H9 (cell line): ENCODE data around the gene CYFIP1. TPM values are rescaled to one million over a fixed set of nuclear protein-coding genes. Genes with fewer than 3 reads are reported as not detected.

Experiments
- DNase-seq: peaks from one replicate; pipeline ENCODE4 v3.0.0-alpha.2; 2017
- H2AFZ ChIP-seq: one replicate; pipeline ENCODE4 v1.6.1; 2013; ENCODE audit warnings: mild to moderate bottlenecking, low read length, control low read depth, moderate library complexity
- H2AK5ac ChIP-seq: 2 replicates; pipeline ENCODE4 v1.6.1; 2013; ENCODE audit warnings: low read length, control low read depth, mixed read lengths; ENCODE audit not compliant: insufficient read length
- H2BK120ac ChIP-seq: one replicate; pipeline ENCODE4 v1.6.1; 2013; ENCODE audit warnings: low read depth, mild to moderate bottlenecking, low read length, control low read depth, inconsistent platforms; ENCODE audit not compliant: poor library complexity, severe bottlenecking
- H2BK12ac ChIP-seq: 2 replicates; pipeline ENCODE4 v1.6.1; 2013; ENCODE audit warnings: low read length, control low read depth, mixed read lengths, low read depth; ENCODE audit not compliant: insufficient read length
- H2BK15ac ChIP-seq: 2 replicates; pipeline ENCODE4 v1.6.1; 2013; ENCODE audit warnings: low read depth, low read length, control low read depth
- H2BK20ac ChIP-seq: one replicate; pipeline ENCODE4 v1.6.1; 2013; ENCODE audit warnings: low read depth, mild to moderate bottlenecking, low read length, control low read depth, inconsistent platforms; ENCODE audit not compliant: poor library complexity, severe bottlenecking
- H2BK5ac ChIP-seq: 2 replicates; pipeline ENCODE4 v1.6.1; 2013; ENCODE audit warnings: low read length, control low read depth, mixed read lengths; ENCODE audit not compliant: insufficient read length
- H3K14ac ChIP-seq: 2 replicates; pipeline ENCODE4 v1.6.1; 2013; ENCODE audit warnings: low read length, control low read depth; ENCODE audit not compliant: insufficient read depth
- H3K18ac ChIP-seq: 2 replicates; pipeline ENCODE4 v1.6.1; 2013; ENCODE audit warnings: low read depth, mild to moderate bottlenecking, mixed read lengths, low read length, control low read depth; ENCODE audit not compliant: insufficient read length
- H3K23ac ChIP-seq: 2 replicates; pipeline ENCODE4 v1.6.1; 2013; ENCODE audit warnings: low read length, control low read depth, mixed read lengths, low read depth; ENCODE audit not compliant: insufficient read length
- H3K23me2 ChIP-seq: 2 replicates; pipeline ENCODE4 v1.6.1; 2013; ENCODE audit warnings: low read depth, mild to moderate bottlenecking, mixed read lengths, low read length, control low read depth; ENCODE audit not compliant: insufficient read length, poor library complexity, severe bottlenecking
- H3K27ac ChIP-seq: 2 replicates; pipeline ENCODE4 v1.5.1; 2013; ENCODE audit warnings: low read length, control low read depth, mixed read lengths, low read depth; ENCODE audit not compliant: insufficient read length
- H3K27me3 ChIP-seq: 2 replicates; pipeline ENCODE4 v1.6.1; 2013; ENCODE audit warnings: low read length, control low read depth, inconsistent platforms; ENCODE audit not compliant: insufficient read depth
- H3K4ac ChIP-seq: 2 replicates; pipeline ENCODE4 v1.6.1; 2013; ENCODE audit warnings: low read depth, mild to moderate bottlenecking, control low read depth, inconsistent platforms, low read length, moderate library complexity
- H3K4me1 ChIP-seq: 2 replicates; pipeline ENCODE4 v1.6.1; 2013; ENCODE audit warnings: low read length, control low read depth, inconsistent platforms; ENCODE audit not compliant: insufficient read depth
- H3K4me2 ChIP-seq: 2 replicates; pipeline ENCODE4 v1.6.1; 2013; ENCODE audit warnings: low read length, control low read depth, mixed read lengths; ENCODE audit not compliant: insufficient read length, insufficient read depth
- H3K56ac ChIP-seq: 2 replicates; pipeline ENCODE4 v1.6.1; 2013; ENCODE audit warnings: low read depth, mild to moderate bottlenecking, mixed read lengths, low read length, control low read depth; ENCODE audit not compliant: insufficient read length
- H3K79me1 ChIP-seq: 2 replicates; pipeline ENCODE4 v1.6.1; 2013; ENCODE audit warnings: low read depth, mild to moderate bottlenecking, moderate library complexity, low read length, control low read depth, inconsistent platforms; ENCODE audit not compliant: insufficient read depth, poor library complexity, severe bottlenecking
- H3K79me2 ChIP-seq: 2 replicates; pipeline ENCODE4 v1.6.1; 2013; ENCODE audit warnings: low read length, control low read depth, inconsistent platforms; ENCODE audit not compliant: insufficient read depth
- H3K9ac ChIP-seq: 2 replicates; pipeline ENCODE4 v1.6.1; 2013; ENCODE audit warnings: low read length, control low read depth, mixed read lengths; ENCODE audit not compliant: insufficient read length; ENCODE audit errors: extremely low read depth
- H3K9me3 ChIP-seq: one replicate; pipeline ENCODE4 v1.6.1; 2013; ENCODE audit warnings: low read depth, low read length, inconsistent platforms; ENCODE audit not compliant: control insufficient read depth
- H3T11ph ChIP-seq: one replicate; pipeline ENCODE4 v1.6.1; 2013; ENCODE audit warnings: mild to moderate bottlenecking, low read length, control low read depth, inconsistent platforms
- H4K20me1 ChIP-seq: one replicate; pipeline ENCODE4 v1.6.1; 2013; ENCODE audit not compliant: control insufficient read depth, insufficient read length, insufficient read depth
- H4K5ac ChIP-seq: 2 replicates; pipeline ENCODE4 v1.6.1; 2013; ENCODE audit warnings: low read depth, mild to moderate bottlenecking, mixed read lengths, low read length, control low read depth; ENCODE audit not compliant: insufficient read length
- H4K8ac ChIP-seq: replicated peaks from 2 replicates; pipeline ENCODE4 v1.6.1; 2013; ENCODE audit warnings: low read length, control low read depth, mixed read lengths, low read depth; ENCODE audit not compliant: insufficient read length
- H4K91ac ChIP-seq: 2 replicates; pipeline ENCODE4 v1.6.1; 2013; ENCODE audit warnings: low read depth, mild to moderate bottlenecking, moderate library complexity, mixed read lengths, low read length, control low read depth; ENCODE audit not compliant: insufficient read length
- H3K27ac Mint-ChIP-seq, 3 experiments: 2 replicates in 2 of 3; 3 replicates in 1 of 3; pipeline ENCODE4 v1.8.0; 2020 to 2021; ENCODE audit warnings: mixed read lengths in 3 of 3, mild to moderate bottlenecking in 1 of 3, moderate library complexity in 1 of 3
- H3K27me3 Mint-ChIP-seq: 2 replicates; pipeline ENCODE4 v1.8.0; 2021; ENCODE audit warnings: low read depth, mild to moderate bottlenecking, moderate library complexity, mixed read lengths
- H3K36me3 Mint-ChIP-seq, 3 experiments: 2 replicates in 2 of 3; 3 replicates in 1 of 3; pipeline ENCODE4 v1.8.0; 2020 to 2021; ENCODE audit warnings: low read depth in 3 of 3, mixed read lengths in 3 of 3; ENCODE audit not compliant: insufficient read depth in 1 of 3
- H3K4me1 Mint-ChIP-seq, 2 experiments: 2 replicates each; pipeline ENCODE4 v1.8.0; 2020; ENCODE audit warnings: mixed read lengths in 2 of 2
- H3K4me3 Mint-ChIP-seq, 2 experiments: 2 replicates in 1 of 2; 3 replicates in 1 of 2; pipeline ENCODE4 v1.8.0; 2020 to 2021; ENCODE audit warnings: mild to moderate bottlenecking in 2 of 2, mixed read lengths in 2 of 2, moderate library complexity in 1 of 2
- H3K9me3 Mint-ChIP-seq, 2 experiments: 2 replicates in 1 of 2; 3 replicates in 1 of 2; pipeline ENCODE4 v1.8.0; 2020; ENCODE audit warnings: mild to moderate bottlenecking in 2 of 2, mixed read lengths in 2 of 2, moderate library complexity in 1 of 2
- WGBS: extraction: QIAGEN DNeasy Blood & Tissue Kit; methylation state at CpG from one replicate; pipeline ENCODE4 v1.1.7; 2013; ENCODE audit warnings: missing lambda C conversion rate, low lambda C conversion rate, mixed read lengths; ENCODE audit not compliant: insufficient read length; ENCODE audit errors: extremely low coverage; 5-methylcytosine and 5-hydroxymethylcytosine counted together
- total RNA-seq: library from RNA; stranded (reverse); gene quantifications from 2 replicates; pipeline ENCODE4 v1.2.1, GENCODE V29; 2021
- TF ChIP-seq, protein P1 (sequence below): fragments of 200-600 bp; sonication (generic); conservative IDR thresholded peaks from 3 replicates; pipeline ENCODE4 v1.8.0; 2021; ENCODE audit warnings: antibody characterized with exemption, mild to moderate bottlenecking

The CYFIP1 gene
- total RNA-seq, 1 experiment from 2014 or later, result 71.2 TPM

DNA sequence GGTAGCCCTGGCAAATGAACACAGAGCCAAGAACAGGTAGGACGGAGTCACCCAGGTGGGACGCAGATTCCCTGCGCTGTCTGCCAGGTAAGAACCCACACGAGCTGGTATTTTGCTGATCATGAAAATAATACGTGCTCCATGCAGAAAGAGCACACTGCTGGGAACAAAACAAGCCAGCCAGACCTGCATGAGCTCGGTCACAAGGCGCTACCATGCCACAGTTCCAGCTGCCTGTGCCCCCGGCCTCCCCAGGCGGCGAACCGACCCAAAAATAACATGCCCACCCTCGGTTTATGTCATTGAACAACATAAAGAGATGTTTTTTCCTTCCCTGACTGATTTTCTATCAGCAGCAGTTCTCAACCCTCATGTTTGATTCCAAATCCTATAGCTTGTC is 25.8 kb downstream of the CYFIP1 start:
- Histone ChIP-seq H3K56ac (no peak overlapping the region), H3K27ac (no peak overlapping the region), H3K79me1 (no peaks in the 10 kb centered on the region), H2AFZ (no peak overlapping the region), H3K18ac (no peak overlapping the region), H2BK120ac (no peak overlapping the region), H4K5ac (no peak overlapping the region), H2BK20ac (no peak overlapping the region), H2BK12ac (no peak overlapping the region), H2BK5ac (no peak overlapping the region), H3K4ac (no peak overlapping the region), H4K91ac (no peak overlapping the region), H2BK15ac (no peak overlapping the region), H3K23me2 (no peaks in the 10 kb centered on the region), H3T11ph (no peak overlapping the region), H3K4me2 (no peak overlapping the region), H4K20me1 (no peaks in the 10 kb centered on the region), H3K9ac (no peak overlapping the region), H3K4me1 (no peaks in the 10 kb centered on the region; the same call in 1 of the 2 replicates), H3K23ac (no peak overlapping the region), H4K8ac (no peak overlapping the region), H3K9me3 (no peaks in the 10 kb centered on the region), H3K79me2 (no peaks in the 10 kb centered on the region; the same call in 1 of the 2 replicates), H3K27me3 (peaks cover 6% of the 10 kb centered on the region; the same call in 1 of the 2 replicates), H2AK5ac (no peak overlapping the region), H3K14ac (no peak overlapping the region)
- peaks cover 0 to 4% (median 0%) of the 10 kb centered on the region in 3 experiments; a peak in 2 of 7 replicates for H3K36me3 Mint-ChIP-seq
- TF ChIP-seq, protein P1, sequence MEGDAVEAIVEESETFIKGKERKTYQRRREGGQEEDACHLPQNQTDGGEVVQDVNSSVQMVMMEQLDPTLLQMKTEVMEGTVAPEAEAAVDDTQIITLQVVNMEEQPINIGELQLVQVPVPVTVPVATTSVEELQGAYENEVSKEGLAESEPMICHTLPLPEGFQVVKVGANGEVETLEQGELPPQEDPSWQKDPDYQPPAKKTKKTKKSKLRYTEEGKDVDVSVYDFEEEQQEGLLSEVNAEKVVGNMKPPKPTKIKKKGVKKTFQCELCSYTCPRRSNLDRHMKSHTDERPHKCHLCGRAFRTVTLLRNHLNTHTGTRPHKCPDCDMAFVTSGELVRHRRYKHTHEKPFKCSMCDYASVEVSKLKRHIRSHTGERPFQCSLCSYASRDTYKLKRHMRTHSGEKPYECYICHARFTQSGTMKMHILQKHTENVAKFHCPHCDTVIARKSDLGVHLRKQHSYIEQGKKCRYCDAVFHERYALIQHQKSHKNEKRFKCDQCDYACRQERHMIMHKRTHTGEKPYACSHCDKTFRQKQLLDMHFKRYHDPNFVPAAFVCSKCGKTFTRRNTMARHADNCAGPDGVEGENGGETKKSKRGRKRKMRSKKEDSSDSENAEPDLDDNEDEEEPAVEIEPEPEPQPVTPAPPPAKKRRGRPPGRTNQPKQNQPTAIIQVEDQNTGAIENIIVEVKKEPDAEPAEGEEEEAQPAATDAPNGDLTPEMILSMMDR, result no peak
- peaks cover 0 to 3% of the 10 kb centered on the region in 2 experiments; a peak in 1 of 5 replicates for H3K9me3 Mint-ChIP-seq
- peaks cover 18 to 32% of the 10 kb centered on the region in 2 experiments for H3K4me1 Mint-ChIP-seq
- DNase-seq, result no peak
- peaks cover 82% of the 10 kb centered on the region for H3K27me3 Mint-ChIP-seq
- no peak overlapping the region for H3K27ac Mint-ChIP-seq
- no peak overlapping the region for H3K4me3 Mint-ChIP-seq
- WGBS, result no CpG with 5 or more reads among the region's 12 CpGs
